Measurements from ENCODE around the gene GAB2.

- TF ChIP-seq CTCF (IDR thresholded peaks at IDR 0.05) (no peak), REST (IDR thresholded peaks at IDR 0.05; ENCODE audit: insufficient read depth in 1 of 2, low read depth in 2 of 2, low read length in 1 of 2) (no peak), POLR2AphosphoS5 (IDR thresholded peaks at IDR 0.05; ENCODE audit: low read depth, low read length) (no peak), TCF7L2 (IDR thresholded peaks at IDR 0.05; ENCODE audit: low read depth, low read length) (no peak), SIN3A (IDR thresholded peaks at IDR 0.05; ENCODE audit: borderline replicate concordance, insufficient read depth, low read depth, low read length) (no peak)
These were observed 203.1 kb downstream of the GAB2 start for GRCh38 chr11:78214331-78215194.
